Naive thymus-derived CD4-positive, alpha-beta T cell (primary cell): ENCODE results near the gene UXS1. TPM values are rescaled to one million over a fixed set of nuclear protein-coding genes. Genes with fewer than 3 reads are reported as not detected.
A peak's percentile ranks its signal among the peaks of the same experiment; 100 is the strongest.

ENCODE experiments used
- ATAC-seq: fragments of 150-1000 bp; cut with Tn5 transposase; 2 replicates; pipeline ENCODE4 v1.10.0; 2021; ENCODE audit warnings: mild to moderate bottlenecking, moderate library complexity
- CTCF ChIA-PET: fragments of 350-600 bp; sonication (Branson Sonifier 250); formaldehyde crosslinking; loops from one replicate; lab custom pipeline; 2021; ENCODE audit warnings: antibody characterized with exemption; lab: Charles Lee
- POLR2A ChIA-PET: fragments of 350-600 bp; sonication (Branson Sonifier 250); formaldehyde crosslinking; loops from one replicate; lab custom pipeline; 2021; ENCODE audit warnings: antibody characterized with exemption, inconsistent platforms; lab: Charles Lee
- DNase-seq, 9 donors: peaks; one replicate each; pipeline versions ENCODE4 v3.0.0 to v3.0.0-alpha.2; 2020 to 2022; ENCODE audit warnings: mixed read lengths in 1 of 9
- H3K27ac ChIP-seq: one replicate; pipeline ENCODE4 v1.7.0; 2013; ENCODE audit warnings: mild to moderate bottlenecking, low read depth, low read length, moderate library complexity
- H3K27me3 ChIP-seq, 2 donors: one replicate each; pipeline ENCODE4 v1.7.0; 2013; ENCODE audit warnings: low read length in 2 of 2, mild to moderate bottlenecking in 2 of 2, moderate library complexity in 2 of 2; ENCODE audit not compliant: control insufficient read depth in 2 of 2, insufficient read depth in 2 of 2
- H3K36me3 ChIP-seq, 3 experiments: 1 replicate in 2 of 3; 2 replicates in 1 of 3; pipeline ENCODE4 v1.7.0; 2013; ENCODE audit warnings: low read length in 3 of 3, mild to moderate bottlenecking in 3 of 3, moderate library complexity in 1 of 3; ENCODE audit not compliant: insufficient read depth in 3 of 3, control insufficient read depth in 2 of 3
- H3K4me1 ChIP-seq, 2 donors: one replicate each; pipeline ENCODE4 v1.7.0; 2013; ENCODE audit warnings: low read length in 2 of 2, mild to moderate bottlenecking in 2 of 2, moderate library complexity in 1 of 2; ENCODE audit not compliant: control insufficient read depth in 2 of 2, insufficient read depth in 2 of 2
- H3K4me3 ChIP-seq: 2 replicates; pipeline ENCODE4 v1.7.0; 2013; ENCODE audit warnings: mild to moderate bottlenecking, low read length
- H3K9me3 ChIP-seq, 3 experiments: 1 replicate in 2 of 3; 2 replicates in 1 of 3; pipeline ENCODE4 v1.7.0; 2013; ENCODE audit warnings: low read length in 3 of 3; ENCODE audit not compliant: control insufficient read depth in 2 of 3
- H3K27ac Mint-ChIP-seq, 9 donors: one replicate each; pipeline ENCODE4 v1.8.0; 2020 to 2022; ENCODE audit warnings: mixed read lengths in 9 of 9, mild to moderate bottlenecking in 8 of 9, moderate library complexity in 5 of 9, inconsistent platforms in 2 of 9
- H3K27me3 Mint-ChIP-seq, 5 donors: one replicate each; pipeline ENCODE4 v1.8.0; 2021 to 2022; ENCODE audit warnings: mixed read lengths in 5 of 5, mild to moderate bottlenecking in 1 of 5
- H3K36me3 Mint-ChIP-seq, 5 donors: one replicate each; pipeline ENCODE4 v1.8.0; 2020 to 2022; ENCODE audit warnings: mixed read lengths in 5 of 5, mild to moderate bottlenecking in 3 of 5, inconsistent platforms in 1 of 5
- H3K4me1 Mint-ChIP-seq, 7 donors: one replicate each; pipeline ENCODE4 v1.8.0; 2020 to 2022; ENCODE audit warnings: mixed read lengths in 7 of 7, mild to moderate bottlenecking in 3 of 7, inconsistent platforms in 1 of 7
- H3K4me3 Mint-ChIP-seq, 10 donors: one replicate each; pipeline ENCODE4 v1.8.0; 2020 to 2022; ENCODE audit warnings: mild to moderate bottlenecking in 10 of 10, mixed read lengths in 10 of 10, moderate library complexity in 6 of 10, inconsistent platforms in 2 of 10
- H3K9me3 Mint-ChIP-seq, 11 donors: one replicate each; pipeline ENCODE4 v1.8.0; 2020 to 2022; ENCODE audit warnings: mixed read lengths in 11 of 11, mild to moderate bottlenecking in 4 of 11, inconsistent platforms in 1 of 11, moderate library complexity in 1 of 11
- intact Hi-C, 2 donors: fragments of 100-400 bp; cut with micrococcal nuclease; formaldehyde crosslinking; loops; one replicate each; pipeline ENCODE4 v1.15.1; 2023
- polyA plus RNA-seq, 2 donors: library from polyadenylated mRNA; unstranded; fragments of 300-500 nt; fragmentation: Illumina TruSeq; gene quantifications; one replicate each; pipeline ENCODE4 v1.2.3, GENCODE V29; 2021
- total RNA-seq, 6 experiments: library from RNA in 5 of 6; stranded (reverse) in 5 of 6; gene quantifications; 1 replicate in 5 of 6; 2 replicates in 1 of 6; pipeline ENCODE4 v1.2.3 and lab custom pipeline; 2021 to 2026

The UXS1 gene
- total and polyA plus RNA-seq, 7 experiments from 2014 or later, result 52.3 to 185 (median 93.3) TPM

DNA sequence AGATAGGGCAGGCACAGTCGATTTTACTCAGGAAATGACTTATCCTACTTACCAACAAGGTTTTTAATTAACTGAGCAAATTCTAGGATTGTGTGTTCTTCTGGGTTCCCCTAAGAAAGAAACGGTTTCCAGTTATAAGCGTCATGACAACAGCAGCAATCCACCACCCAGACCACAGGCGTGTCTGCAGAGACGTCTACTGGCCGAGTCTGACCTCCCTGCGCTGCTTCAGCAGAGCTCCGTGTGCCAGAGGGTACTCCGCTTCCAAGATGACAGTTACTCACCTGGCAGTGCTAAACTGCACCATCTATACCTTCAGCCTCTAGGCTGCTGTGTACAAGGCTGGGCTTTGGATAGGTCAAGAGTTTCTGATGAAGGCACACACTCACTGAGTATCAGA lies 95.4 kb downstream of the UXS1 start:
- POLR2A ChIA-PET, result interaction anchor here (0.9 to 4.1 kb wide), 3 partner anchors 13 to 321 kb away, joined by 4 to 21 read pairs (median 5); no protein-coding TSS in a partner anchor
- intact Hi-C loops, result loop anchor here (5.0 kb wide), 3 partner anchors 121 to 771 kb away; partner anchors contain the start of gene TGFBRAP1 (in 1 of the 2)

DNA sequence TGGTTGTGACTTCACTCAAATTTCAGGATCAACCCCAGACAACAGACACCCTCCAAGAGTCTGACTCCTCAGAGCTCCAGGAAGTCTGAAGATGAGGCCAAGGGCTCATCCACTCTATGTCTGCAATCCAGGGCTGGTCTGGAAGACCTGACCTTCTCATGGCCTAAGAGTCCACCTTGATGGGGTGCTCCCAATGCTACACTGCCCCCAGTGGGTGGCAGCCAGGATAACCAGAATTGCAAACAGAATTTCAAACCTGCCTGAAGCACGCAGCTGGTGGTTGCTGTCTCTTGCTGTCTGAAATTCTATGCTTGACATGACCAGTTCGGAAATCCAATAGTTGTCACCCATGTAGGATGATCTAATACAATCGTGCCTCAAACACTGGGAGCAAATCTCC lies 96.0 kb downstream of the UXS1 start:
- H3K4me1 ChIP-seq, result peaks cover 41 to 47% of the 10 kb centered on the region in 2 donors

More for the DNA sequence above, 95.4 kb downstream of the UXS1 start:
- H3K36me3 ChIP-seq, result peaks cover 0 to 37% (median 4%) of the 10 kb centered on the region in 3 experiments
- H3K4me3 ChIP-seq, result no peak overlapping the region
- DNase-seq (no peak), ATAC-seq (no peak)
- Mint-ChIP-seq H3K36me3 (peaks cover 7 to 37% (median 19%) of the 10 kb centered on the region in 5 donors), H3K9me3 (peaks cover 0 to 4% (median 0%) of the 10 kb centered on the region in 11 donors), H3K27ac (peak overlapping the region in 8 of 9 donors; percentile 80 to 97 (median 92)), H3K4me3 (peak overlapping the region in 4 of 10 donors; percentile 1 to 36 (median 10)), H3K4me1 (peaks cover 23 to 61% (median 49%) of the 10 kb centered on the region in 7 donors), H3K27me3 (no peaks in the 10 kb centered on the region)
- no peaks in the 10 kb centered on the region for H3K27me3 ChIP-seq
- H3K27ac ChIP-seq, result no peak overlapping the region
- no peaks in the 10 kb centered on the region for H3K9me3 ChIP-seq
- CTCF ChIA-PET, result interaction anchor here (0.6 to 2.7 kb wide), 7 partner anchors 192 to 525 kb away, joined by 3 to 13 read pairs (median 3); no protein-coding TSS in a partner anchor
- H3K4me1 ChIP-seq, result peaks cover 35 to 41% of the 10 kb centered on the region in 2 donors

DNA sequence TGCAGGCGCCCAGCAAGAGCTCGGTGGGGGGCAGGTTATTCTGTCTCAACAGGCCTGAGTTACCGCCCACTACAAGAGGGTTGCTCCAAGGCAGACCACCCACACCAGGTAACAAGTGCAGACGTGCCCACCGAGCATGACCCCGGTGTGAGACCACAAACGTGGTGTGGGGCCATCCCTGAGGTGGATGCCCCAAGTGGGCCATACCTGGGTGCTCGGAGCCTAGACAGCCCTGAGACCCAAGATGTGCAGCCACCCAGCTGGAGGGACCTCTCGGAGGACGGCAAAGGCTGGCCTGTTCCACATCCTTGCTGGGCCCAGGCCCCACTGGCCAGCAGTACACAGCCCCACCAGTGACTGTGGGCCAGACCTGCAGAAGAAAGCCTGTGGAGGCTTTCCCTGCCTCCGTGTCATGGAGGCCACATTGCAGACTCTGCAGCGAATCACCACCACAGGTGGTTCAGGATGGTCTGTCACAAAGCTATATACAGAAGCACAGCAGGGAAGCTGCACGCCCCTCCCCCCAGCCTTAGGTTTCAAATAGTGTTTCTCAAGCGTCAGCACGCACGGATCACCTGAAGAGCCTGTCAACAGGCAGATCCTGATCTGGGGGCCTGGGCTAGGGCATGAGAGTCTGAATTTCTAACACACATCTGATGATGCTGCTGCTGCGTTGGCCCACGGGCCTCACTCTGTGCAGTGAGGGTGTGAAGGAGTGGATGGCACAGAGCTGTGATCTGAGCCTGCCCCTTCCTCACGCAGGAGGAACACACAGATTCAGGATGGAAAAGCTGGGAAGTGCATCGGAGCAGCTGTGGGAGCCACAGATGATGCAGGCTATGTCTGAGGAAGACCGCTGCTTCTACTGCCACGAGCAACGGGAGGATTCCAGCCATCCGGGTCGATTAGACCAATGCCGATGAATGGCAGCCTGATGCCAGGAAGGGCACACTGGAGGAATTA lies 96.8 kb downstream of the UXS1 start:
- POLR2A ChIA-PET, result interaction anchor here (0.6 to 4.1 kb wide), 21 partner anchors 12 to 359 kb away, joined by 3 to 21 read pairs (median 4); no protein-coding TSS in a partner anchor
- DNase-seq, result peak in 6 of 9 donors; percentile 36 to 64 (median 58)
- intact Hi-C loops, result loop anchor here (2.0 to 5.0 kb wide), 5 partner anchors 120 to 770 kb away; partner anchors contain the start of gene TGFBRAP1 (in 1 of the 2)
- H3K9me3 Mint-ChIP-seq, result peaks cover 0 to 4% (median 0%) of the 10 kb centered on the region in 11 donors
- peaks cover 48 to 54% of the 10 kb centered on the region in 2 donors for H3K4me1 ChIP-seq
- H3K27me3 Mint-ChIP-seq, result no peaks in the 10 kb centered on the region
- H3K27ac Mint-ChIP-seq, result peak overlapping the region; percentile 88 to 97 (median 94)
- H3K4me1 Mint-ChIP-seq, result peaks cover 27 to 74% (median 62%) of the 10 kb centered on the region in 7 donors
- H3K9me3 ChIP-seq, result no peaks in the 10 kb centered on the region
- peak overlapping the region; percentile 80 for H3K27ac ChIP-seq
- H3K36me3 ChIP-seq, result peaks cover 0 to 28% (median 4%) of the 10 kb centered on the region in 3 experiments
- H3K4me3 Mint-ChIP-seq, result peak overlapping the region in 8 of 10 donors; percentile 74 to 90 (median 84)
- no peaks in the 10 kb centered on the region for H3K27me3 ChIP-seq
- peaks cover 7 to 42% (median 22%) of the 10 kb centered on the region in 5 donors for H3K36me3 Mint-ChIP-seq
- peak overlapping the region; percentile 66 for H3K4me3 ChIP-seq
- ATAC-seq, result no peak
- CTCF ChIA-PET, result interaction anchor here (0.6 to 2.7 kb wide), 4 partner anchors 62 to 523 kb away, joined by 3 to 13 read pairs (median 4); no protein-coding TSS in a partner anchor

More for the DNA sequence above, 96.0 kb downstream of the UXS1 start:
- Mint-ChIP-seq H3K4me3 (peak overlapping the region in 4 of 10 donors; percentile 1 to 36 (median 6)), H3K4me1 (peaks cover 27 to 67% (median 55%) of the 10 kb centered on the region in 7 donors), H3K36me3 (peaks cover 7 to 39% (median 22%) of the 10 kb centered on the region in 5 donors), H3K27me3 (no peaks in the 10 kb centered on the region), H3K9me3 (peaks cover 0 to 4% (median 0%) of the 10 kb centered on the region in 11 donors), H3K27ac (peak overlapping the region; percentile 25 to 97 (median 94))
- Histone ChIP-seq H3K4me3 (no peak overlapping the region), H3K9me3 (no peaks in the 10 kb centered on the region), H3K27ac (peak overlapping the region; percentile 80), H3K36me3 (peaks cover 0 to 33% (median 4%) of the 10 kb centered on the region in 3 experiments), H3K27me3 (no peaks in the 10 kb centered on the region)
- ChIA-PET POLR2A (interaction anchor here (1.5 to 4.1 kb wide), 2 partner anchors 13 to 62 kb away, joined by 5 to 21 read pairs; no protein-coding TSS in a partner anchor), CTCF (interaction anchor here (0.6 to 2.7 kb wide), 6 partner anchors 321 to 524 kb away, joined by 3 to 13 read pairs (median 3); no protein-coding TSS in a partner anchor)
- DNase-seq (no peak), ATAC-seq (no peak)
- intact Hi-C loops, result loop anchor here (5.0 kb wide), 3 partner anchors 121 to 771 kb away; partner anchors contain the start of gene TGFBRAP1 (in 1 of the 2)

DNA sequence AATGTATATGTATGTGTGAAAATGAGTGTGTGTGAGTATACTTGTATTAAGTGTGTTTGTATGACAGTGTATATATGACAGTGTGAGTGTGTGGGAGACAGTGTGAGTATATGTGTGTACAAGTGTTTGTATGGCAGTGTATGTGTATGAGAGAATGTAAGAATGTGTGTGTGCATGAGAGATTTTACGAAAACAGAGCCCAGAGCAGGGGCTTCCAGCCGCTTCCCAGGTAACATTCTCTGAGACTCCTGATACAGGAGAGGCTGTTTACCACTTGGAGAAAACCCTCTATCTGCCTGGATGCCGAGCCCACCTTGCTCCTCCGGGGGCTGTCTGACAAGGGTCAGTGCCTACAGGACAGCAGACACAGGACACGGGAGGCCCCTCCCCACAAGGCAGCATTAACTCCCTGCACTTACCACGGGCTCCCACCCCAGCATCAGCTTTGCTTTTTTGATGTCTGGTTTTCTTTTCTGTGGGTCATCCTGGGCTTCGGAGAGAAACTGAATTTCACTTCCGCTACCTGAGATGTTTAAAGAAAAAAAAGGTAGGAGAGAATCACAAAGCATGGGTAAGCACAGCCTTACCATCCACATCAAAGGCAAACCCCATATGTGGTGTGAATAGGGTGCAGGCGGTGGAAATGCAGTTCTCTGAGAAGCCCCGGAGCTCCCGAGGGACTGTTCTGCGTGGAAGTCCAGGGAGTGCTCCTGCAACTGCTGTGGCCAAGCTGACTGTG lies 97.6 kb downstream of the UXS1 start:
- peak in 7 of 9 donors; percentile 51 to 66 (median 61) for DNase-seq
- H3K4me3 Mint-ChIP-seq, result peak overlapping the region; percentile 74 to 90 (median 82)
- Histone ChIP-seq H3K4me1 (peaks cover 48 to 62% of the 10 kb centered on the region in 2 donors), H3K9me3 (no peaks in the 10 kb centered on the region), H3K4me3 (peak overlapping the region; percentile 66), H3K27ac (peak overlapping the region; percentile 80), H3K27me3 (no peaks in the 10 kb centered on the region), H3K36me3 (peaks cover 0 to 27% (median 4%) of the 10 kb centered on the region in 3 experiments)
- H3K9me3 Mint-ChIP-seq, result peaks cover 0 to 4% (median 0%) of the 10 kb centered on the region in 11 donors
- no peaks in the 10 kb centered on the region for H3K27me3 Mint-ChIP-seq
- peaks cover 12 to 42% (median 22%) of the 10 kb centered on the region in 5 donors for H3K36me3 Mint-ChIP-seq
- peak overlapping the region; percentile 88 to 97 (median 94) for H3K27ac Mint-ChIP-seq
- ChIA-PET CTCF (interaction anchor here (0.6 to 2.7 kb wide), 5 partner anchors 63 to 523 kb away, joined by 3 to 13 read pairs (median 3); no protein-coding TSS in a partner anchor), POLR2A (interaction anchor here (0.6 to 4.1 kb wide), 21 partner anchors 11 to 358 kb away, joined by 3 to 21 read pairs (median 4); no protein-coding TSS in a partner anchor)
- intact Hi-C loops, result loop anchor here (1.0 to 5.0 kb wide), 8 partner anchors 39 to 769 kb away; partner anchors contain the start of genes TGFBRAP1 (in 1 of the 2) and UXS1 (in 1 of the 2)
- peaks cover 27 to 83% (median 69%) of the 10 kb centered on the region in 7 donors for H3K4me1 Mint-ChIP-seq
- ATAC-seq, result peak; percentile 13

DNA sequence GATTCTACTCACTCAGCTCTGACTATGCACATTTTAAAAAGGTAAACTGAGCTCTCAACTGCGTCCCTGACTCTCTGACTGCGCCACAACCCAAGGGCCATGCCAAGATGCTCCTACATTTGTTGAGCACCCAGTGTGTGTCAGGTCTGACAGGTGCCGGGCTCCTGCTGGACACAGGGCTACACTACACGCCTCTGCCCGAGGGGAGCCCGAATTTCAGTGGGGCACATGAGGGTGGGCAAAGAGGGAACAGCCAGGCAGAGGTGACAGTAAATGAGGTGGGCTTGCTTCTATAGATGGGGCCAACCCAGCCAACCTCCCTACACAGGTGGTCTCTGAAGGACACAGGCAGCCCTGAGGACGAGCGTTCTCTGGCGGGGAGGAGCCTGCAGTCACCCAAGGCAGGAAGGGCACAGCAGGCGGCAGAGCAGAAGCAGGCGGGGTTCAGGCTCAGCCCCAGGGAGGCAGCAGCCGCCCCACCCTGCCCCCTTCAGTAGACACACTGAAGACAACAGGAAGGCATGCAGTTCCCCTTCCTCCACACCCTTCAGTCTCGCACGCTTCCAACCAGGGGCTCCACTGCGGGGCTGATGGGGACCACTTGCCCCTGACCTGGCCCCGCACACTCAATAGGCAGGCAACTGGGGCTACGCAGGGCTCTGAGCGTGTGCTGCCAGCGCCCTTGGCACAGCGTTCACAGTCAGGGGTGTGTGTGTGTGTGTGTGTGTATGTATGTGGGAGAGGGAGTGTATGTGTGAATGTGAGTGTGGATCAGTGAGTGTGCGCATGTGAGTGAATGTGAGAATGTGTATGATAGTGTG lies 98.4 kb downstream of the UXS1 start:
- peaks cover 0 to 6% (median 0%) of the 10 kb centered on the region in 11 donors for H3K9me3 Mint-ChIP-seq
- H3K4me3 Mint-ChIP-seq, result peak overlapping the region; percentile 74 to 90 (median 82)
- Histone ChIP-seq H3K9me3 (no peaks in the 10 kb centered on the region), H3K27ac (peak overlapping the region; percentile 80), H3K4me3 (peak overlapping the region; percentile 66), H3K27me3 (no peaks in the 10 kb centered on the region), H3K36me3 (peaks cover 0 to 20% (median 2%) of the 10 kb centered on the region in 3 experiments), H3K4me1 (peaks cover 56 to 70% of the 10 kb centered on the region in 2 donors)
- intact Hi-C loops, result loop anchor here (1.0 to 5.0 kb wide), 16 partner anchors 17 to 768 kb away; partner anchors contain the start of genes UXS1 (in 2 of the 2), C2orf49 (in 1 of the 2) and TGFBRAP1 (in 1 of the 2)
- no peaks in the 10 kb centered on the region for H3K27me3 Mint-ChIP-seq
- ATAC-seq (peak; percentile 91), DNase-seq (peak; percentile 56 to 90 (median 88))
- H3K27ac Mint-ChIP-seq, result peak overlapping the region; percentile 88 to 97 (median 94)
- CTCF ChIA-PET, result interaction anchor here (0.5 to 3.8 kb wide), 14 partner anchors 9 to 522 kb away, joined by 3 to 20 read pairs (median 4); no protein-coding TSS in a partner anchor
- peaks cover 12 to 47% (median 26%) of the 10 kb centered on the region in 5 donors for H3K36me3 Mint-ChIP-seq
- POLR2A ChIA-PET, result interaction anchor here (0.7 to 4.1 kb wide), 36 partner anchors 8 to 521 kb away, joined by 3 to 31 read pairs (median 5); partner anchors contain the start of genes NCK2 and UXS1
- H3K4me1 Mint-ChIP-seq, result peaks cover 29 to 91% (median 77%) of the 10 kb centered on the region in 7 donors
